ENCODE measurements around the gene EXPH5. TPM values are rescaled to one million over a fixed set of nuclear protein-coding genes. Genes with fewer than 3 reads are reported as not detected.
"Not testable (repeated sequence)": the region's sequence is repeated elsewhere in the genome, so short reads cannot be mapped to it uniquely, and the experiment has no call there.

The EXPH5 gene
- polyA plus RNA-seq, 1 donor: 6.3 TPM

DNA sequence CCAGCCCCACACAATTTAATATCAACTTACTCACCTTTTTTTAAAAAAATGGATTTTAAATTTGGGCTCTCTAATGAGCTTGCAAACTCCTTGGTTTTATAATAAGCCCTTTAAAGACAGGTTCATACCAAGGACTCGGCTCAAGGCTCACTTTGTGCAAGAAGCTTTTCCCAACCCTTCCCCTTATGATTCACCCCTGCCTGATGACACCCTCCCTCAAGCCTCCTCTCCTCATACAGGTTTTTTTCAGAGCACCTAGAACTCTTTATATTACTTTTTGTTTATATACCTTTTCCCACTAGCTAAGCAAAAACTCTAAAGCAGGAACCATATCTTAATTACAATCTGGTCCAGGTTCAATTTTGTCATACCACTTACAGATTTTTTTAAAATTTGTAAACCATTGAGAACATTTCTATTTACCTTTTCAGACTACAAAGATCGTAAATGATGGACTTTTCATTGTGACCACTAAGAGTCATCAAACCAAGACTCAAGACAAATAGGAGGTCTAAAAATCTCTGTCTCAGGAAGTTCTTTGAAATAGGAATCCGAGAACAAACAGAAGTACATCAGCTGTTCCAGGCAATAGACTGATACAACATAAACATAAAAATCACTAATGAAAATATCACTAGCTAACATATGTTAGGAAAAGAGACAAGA is 13.1 kb upstream of the EXPH5 start:
- no peak for DNase-seq

DNA sequence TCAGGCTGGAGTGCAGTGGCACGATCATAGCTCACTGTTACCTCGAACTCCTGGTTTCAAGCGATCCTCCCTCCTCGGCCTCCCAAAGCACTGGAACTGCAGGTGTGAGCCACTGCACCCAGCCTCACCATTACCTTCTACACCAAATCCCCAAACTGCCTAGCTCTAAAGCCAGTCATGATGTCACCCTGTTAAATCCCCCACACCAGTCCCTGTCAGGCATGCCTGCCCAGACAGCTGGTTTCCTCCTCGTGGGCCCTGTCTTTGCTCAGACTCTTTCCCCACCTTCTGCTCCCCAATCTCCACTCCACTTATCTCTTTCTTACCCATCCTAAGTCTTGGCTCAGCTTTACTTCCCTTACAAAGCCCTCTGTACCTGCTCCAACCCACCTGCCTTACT is 12.5 kb upstream of the EXPH5 start:
- no peak for DNase-seq

DNA sequence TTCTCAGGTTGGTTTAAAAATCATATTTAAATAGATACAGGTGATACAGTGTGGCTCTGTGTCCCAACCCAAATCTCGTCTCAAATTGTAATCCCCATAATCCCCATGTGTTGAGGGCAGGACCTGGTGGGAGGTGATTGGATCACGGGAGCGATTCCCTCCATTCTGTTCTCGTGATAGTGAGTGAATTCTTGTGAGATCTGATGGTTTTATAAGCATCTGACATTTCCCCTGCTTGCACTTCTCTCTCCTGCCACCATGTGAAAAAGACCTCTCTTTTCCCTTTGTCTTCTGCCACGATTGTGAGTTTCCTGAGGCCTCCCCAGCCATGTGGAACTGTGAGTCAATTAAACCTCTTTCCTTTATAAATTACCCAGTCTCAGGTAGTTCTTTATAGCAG is 9.2 kb upstream of the EXPH5 start:
- DNase-seq: not testable (repeated sequence)

DNA sequence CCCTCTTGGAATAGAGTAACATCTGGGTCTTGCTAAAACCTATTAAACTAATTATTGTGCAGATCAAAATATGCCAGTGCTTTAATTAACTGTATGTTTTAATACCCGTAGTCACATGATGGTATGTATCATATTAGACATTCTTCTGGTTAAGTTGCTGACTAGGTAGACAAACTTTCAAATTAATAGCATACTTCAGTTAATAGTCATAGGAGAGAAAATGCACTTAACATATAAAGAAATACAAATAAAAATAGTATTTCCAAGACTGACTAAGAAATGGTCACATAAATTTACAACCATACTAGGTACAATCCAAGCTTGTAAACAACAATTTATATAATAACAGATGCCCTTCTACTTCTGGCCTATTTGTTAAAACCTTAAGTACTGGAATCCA is 7.6 kb upstream of the EXPH5 start:
- no peak for DNase-seq

- DNase-seq: no peak
Measured at GRCh38 chr11:108599978-108600377, 6.4 kb upstream of the EXPH5 start.

DNA sequence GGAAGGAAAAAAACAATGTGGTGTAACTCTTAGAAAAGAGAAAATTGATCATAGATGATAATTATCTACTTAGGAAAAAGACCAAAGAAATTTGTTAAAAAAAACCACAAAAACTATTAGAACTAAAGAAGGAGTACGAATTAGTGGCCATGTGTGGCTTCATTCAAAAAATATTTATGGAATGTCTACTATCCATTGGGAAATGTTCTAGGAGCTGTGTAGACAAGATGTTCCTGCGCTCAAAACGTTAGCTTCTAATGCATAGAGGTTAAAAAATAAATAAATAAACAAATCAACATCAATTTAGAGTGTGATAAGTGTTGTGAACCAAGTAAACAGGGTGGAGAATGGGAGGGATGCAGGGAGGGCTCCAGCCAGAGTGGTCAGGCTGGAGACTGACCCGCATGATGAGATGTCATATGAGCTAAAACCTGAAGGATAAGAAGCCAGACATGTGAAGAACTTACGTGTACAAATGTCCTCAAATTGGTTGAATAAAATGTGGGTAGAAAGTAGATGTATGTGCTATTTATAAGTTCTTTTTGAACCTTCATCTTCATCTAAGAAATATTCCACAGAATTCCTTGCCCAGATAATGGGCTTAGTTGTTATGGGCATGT is 4.3 kb upstream of the EXPH5 start:
- no peak for DNase-seq

DNA sequence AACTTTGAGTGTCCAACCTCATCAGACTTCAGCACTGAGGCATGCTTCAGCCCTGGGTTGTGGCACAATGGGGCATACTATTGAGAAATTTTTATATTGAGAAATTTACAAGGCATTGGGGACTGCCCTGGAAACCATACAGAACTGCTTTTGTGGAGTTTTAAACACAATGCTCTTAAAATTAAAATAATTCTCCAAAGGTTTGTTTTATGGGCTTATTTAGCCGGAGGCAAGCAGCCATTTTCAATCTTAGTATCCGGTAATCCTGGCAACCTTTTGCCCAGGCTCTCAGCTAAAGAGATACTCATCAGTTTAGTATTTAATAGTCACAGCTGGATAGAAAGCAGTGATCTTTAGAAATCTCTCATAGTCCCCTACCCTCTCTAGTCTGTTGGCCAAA is 3.1 kb upstream of the EXPH5 start:
- no peak for DNase-seq

GRCh38 chr11:108593923-108594434 is 411 bp upstream of the EXPH5 start:
- DNase-seq: no peak

GRCh38 chr11:108592591-108593213 is 866 bp downstream of the EXPH5 start:
- peak; percentile 37 for DNase-seq

GRCh38 chr11:108591893-108592292 is 1.7 kb downstream of the EXPH5 start:
- DNase-seq: no peak

- peak; percentile 15 for DNase-seq
Measured at GRCh38 chr11:108589136-108589535, 4.4 kb downstream of the EXPH5 start.

DNA sequence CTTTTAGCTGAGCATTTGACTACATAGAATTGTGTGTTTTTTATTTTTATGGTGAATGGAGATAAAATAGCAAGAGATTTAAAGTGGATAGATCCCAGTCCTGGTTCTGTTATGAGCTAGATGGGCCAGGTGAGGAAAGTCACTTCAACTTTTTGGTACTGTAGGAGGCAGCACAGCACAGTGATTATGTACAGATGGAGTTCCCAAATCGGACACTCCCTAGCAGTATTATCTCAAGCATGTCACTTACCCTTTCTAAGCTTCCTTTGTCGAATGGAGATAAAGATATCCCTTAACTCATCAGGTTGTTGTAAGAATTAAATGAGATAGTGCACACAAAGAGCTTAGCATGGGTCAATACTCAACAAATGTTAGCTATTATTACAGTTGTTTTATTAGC is 5.3 kb downstream of the EXPH5 start:
- DNase-seq: no peak

GRCh38 chr11:108587109-108587508 is 6.5 kb downstream of the EXPH5 start:
- DNase-seq: no peak

DNA sequence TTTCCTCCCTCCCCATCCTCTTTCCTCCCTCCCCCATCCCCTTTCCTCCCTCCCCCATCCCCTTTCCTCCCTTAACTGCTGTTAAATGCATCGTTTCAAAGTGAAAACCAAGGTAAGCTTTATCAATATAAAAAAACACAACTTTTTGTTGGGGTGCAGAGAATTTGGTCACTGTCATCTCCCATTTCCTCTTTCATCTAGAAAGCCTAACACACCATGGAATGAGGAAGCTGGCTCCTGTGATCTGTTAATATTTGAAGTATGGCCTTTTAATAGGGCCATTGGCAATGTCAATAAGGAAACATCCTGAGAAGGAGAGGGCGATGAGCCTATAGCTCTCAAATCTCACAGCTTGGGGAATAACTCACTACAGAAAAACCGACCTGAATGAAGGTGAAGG is 7.0 kb downstream of the EXPH5 start:
- DNase-seq: no peak

DNA sequence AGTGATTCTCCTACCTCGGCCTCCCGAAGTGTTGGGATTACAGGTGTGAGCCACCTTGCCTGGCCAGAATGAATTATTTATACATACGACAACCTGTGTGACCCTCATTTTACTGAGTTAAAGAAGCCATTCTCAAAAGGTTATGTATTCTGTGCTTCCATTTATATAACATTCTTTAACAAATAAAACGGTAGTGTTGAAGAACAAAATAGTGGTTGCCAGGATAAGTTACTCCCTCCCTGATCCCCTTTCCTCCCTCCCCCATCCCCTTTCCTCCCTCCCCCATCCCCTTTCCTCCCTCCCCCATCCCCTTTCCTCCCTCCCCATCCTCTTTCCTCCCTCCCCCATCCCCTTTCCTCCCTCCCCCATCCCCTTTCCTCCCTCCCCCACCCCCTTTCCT is 7.4 kb downstream of the EXPH5 start:
- DNase-seq: not testable (repeated sequence)

DNA sequence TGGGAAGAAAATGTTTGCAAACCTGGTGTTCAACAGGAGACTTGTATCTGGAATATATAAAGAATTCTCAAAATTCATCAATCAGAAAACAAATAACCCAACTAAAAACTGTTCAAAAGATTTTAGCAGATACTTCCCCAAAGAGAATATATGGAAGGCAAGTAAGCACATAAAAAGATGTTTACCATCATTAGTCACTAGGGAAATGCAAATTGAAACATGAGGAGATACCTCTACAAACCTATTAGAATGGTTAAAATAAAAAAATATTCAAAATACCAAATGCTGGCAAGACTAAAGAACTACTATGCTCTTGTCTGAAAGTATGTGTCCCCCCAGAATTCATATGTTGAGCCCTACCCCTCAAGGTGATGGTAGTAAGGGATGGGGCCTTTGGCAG is 8.6 kb downstream of the EXPH5 start:
- no peak for DNase-seq

GRCh38 chr11:108580645-108581044 is 12.9 kb downstream of the EXPH5 start:
- no peak for DNase-seq

DNA sequence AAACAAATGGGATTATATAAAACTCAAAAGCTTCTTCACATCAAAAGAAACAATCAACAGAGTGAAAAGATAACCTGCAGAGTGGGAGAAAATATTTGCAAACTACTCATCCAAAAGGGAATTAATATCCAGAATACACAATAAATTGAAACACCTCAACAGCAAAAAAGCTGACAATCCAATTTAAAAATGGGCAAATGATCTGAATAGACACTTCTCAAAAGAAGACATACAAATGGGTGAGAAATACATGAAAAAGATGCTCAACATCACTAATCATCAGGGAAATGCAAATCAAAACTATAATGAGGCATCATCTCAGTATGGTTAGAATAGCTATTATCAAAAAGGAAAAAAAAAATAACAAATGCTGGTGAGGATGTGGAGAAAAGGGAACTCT is 13.5 kb downstream of the EXPH5 start:
- no peak for DNase-seq

DNA sequence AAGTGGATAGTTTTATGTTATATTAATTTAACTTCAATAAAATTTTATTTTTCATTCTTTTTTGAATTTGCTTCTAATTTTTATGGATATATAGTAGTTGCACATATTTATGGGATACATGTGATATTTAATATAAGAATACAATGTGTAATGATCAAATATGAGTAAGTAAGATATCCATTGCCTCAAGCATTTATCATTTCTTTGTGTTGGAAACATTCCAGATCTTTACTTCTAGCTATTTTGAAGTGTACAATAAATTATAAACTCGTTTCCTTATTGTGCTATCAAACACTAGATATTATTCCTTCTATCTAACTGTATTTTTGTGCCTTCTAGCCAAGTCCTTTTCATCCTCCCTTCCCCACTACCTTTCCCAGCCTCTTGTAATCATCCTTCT is 17.0 kb downstream of the EXPH5 start:
- no peak for DNase-seq

- no peak for DNase-seq
Measured at GRCh38 chr11:108574675-108575074, 18.9 kb downstream of the EXPH5 start.

GRCh38 chr11:108571001-108571400 is 22.6 kb downstream of the EXPH5 start:
- no peak for DNase-seq

GRCh38 chr11:108569896-108570295 is 23.7 kb downstream of the EXPH5 start:
- no peak for DNase-seq

DNA sequence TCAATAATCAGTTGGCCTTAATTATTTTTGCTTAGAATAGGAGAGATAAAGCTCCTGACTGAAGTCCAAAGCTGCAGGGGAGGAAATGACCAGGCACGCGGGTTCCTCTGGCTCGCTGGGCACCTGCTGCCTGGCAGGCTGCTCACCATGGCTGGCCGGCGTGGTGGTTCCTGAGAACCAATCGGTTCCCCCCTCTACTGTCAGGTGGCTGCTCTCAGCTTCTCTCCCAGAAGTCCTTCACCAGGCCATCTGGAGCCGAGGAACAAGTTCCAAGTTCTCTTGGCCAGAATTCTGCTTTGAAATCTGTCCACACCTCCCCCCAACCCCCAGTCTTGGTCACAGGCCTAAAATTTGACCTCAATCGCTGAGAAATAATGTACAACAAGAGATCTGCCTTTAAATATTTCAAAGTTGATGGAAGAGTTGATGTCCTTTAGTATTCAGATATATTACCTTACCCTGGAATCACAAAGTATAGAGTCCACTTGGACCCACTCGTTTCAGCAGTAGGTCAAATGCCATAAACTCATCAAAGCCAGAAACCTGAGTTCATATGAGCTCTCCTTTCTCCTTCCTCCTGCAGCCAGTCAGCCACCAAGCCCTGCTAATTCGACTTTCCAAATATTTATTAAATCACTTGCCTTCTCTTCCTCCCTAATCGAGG is 25.2 kb downstream of the EXPH5 start:
- DNase-seq: no peak
